ENCODE data around the gene PSMG3.

GRCh38 chr7:1534330-1535099 lies 35.3 kb downstream of the PSMG3 start:
- TF ChIP-seq SIN3A (IDR thresholded peaks at IDR 0.05; ENCODE audit: borderline replicate concordance, insufficient read depth, low read length) = no peak
- no peak for TF ChIP-seq POLR2AphosphoS5 (IDR thresholded peaks at IDR 0.05; ENCODE audit: low read depth, low read length)
- no peak for TF ChIP-seq TAF1 (IDR thresholded peaks at IDR 0.05; ENCODE audit: borderline replicate concordance, insufficient read depth, low read length)
- no peak for TF ChIP-seq REST (IDR thresholded peaks at IDR 0.05; ENCODE audit: insufficient read depth in 1 of 2, low read depth in 2 of 2, low read length in 2 of 2)
